SK-N-SH treated with all-trans-retinoic acid at 6 μM for 48 hours (cell line): ENCODE data around the gene WDR37.

Source experiments
- ATAC-seq: fragments of 200-7000 bp; cut with Tn5 transposase; 3 replicates; pipeline ENCODE4 v1.9.1; 2020; ENCODE audit warnings: mild to moderate bottlenecking, moderate library complexity
- ARNTL ChIP-seq: fragments of 450-650 bp; formaldehyde crosslinking; IDR thresholded peaks from 2 replicates; pipeline ENCODE4 v1.5.0; 2020; ENCODE audit warnings: low read depth, mild to moderate bottlenecking, moderate library complexity, borderline replicate concordance
- BACH2 ChIP-seq: fragments of 250-450 bp; sonication (Bioruptor Pico); IDR thresholded peaks from 2 replicates; pipeline ENCODE4 v1.9.0; 2021; ENCODE audit warnings: mild to moderate bottlenecking, borderline replicate concordance
- CREB5 ChIP-seq: fragments of 250-450 bp; sonication (Bioruptor Pico); IDR thresholded peaks from 2 replicates; pipeline ENCODE4 v1.5.1; 2020; ENCODE audit warnings: low read depth, mild to moderate bottlenecking, moderate library complexity
- CSDC2 ChIP-seq: fragments of 250-450 bp; sonication (Bioruptor Pico); IDR thresholded peaks from 2 replicates; pipeline ENCODE4 v1.5.0; 2020; ENCODE audit warnings: mild to moderate bottlenecking, moderate library complexity
- ESRRG ChIP-seq: fragments of 250-450 bp; sonication (Bioruptor Pico); IDR thresholded peaks from 2 replicates; pipeline ENCODE4 v1.6.1; 2021; ENCODE audit warnings: mild to moderate bottlenecking
- GLIS3 ChIP-seq: fragments of 250-450 bp; sonication (Bioruptor Pico); IDR thresholded peaks from 2 replicates; pipeline ENCODE4 v1.5.0; 2020; ENCODE audit warnings: mild to moderate bottlenecking, moderate library complexity
- ISL1 ChIP-seq: fragments of 250-450 bp; sonication (Bioruptor Pico); IDR thresholded peaks from 2 replicates; pipeline ENCODE4 v2.1.2; 2022; ENCODE audit warnings: mild to moderate bottlenecking, moderate library complexity
- PPARA ChIP-seq: fragments of 250-450 bp; sonication (Bioruptor Pico); IDR thresholded peaks from 2 replicates; pipeline ENCODE4 v1.5.0; 2020; ENCODE audit warnings: mild to moderate bottlenecking, borderline replicate concordance
- RARB ChIP-seq: fragments of 250-450 bp; sonication (Bioruptor Pico); IDR thresholded peaks from 2 replicates; pipeline ENCODE4 v1.8.0; 2021; ENCODE audit warnings: mild to moderate bottlenecking, moderate library complexity
- SNAI2 ChIP-seq: fragments of 250-450 bp; sonication (Bioruptor Pico); IDR thresholded peaks from 2 replicates; pipeline ENCODE4 v1.5.0; 2020; ENCODE audit warnings: mild to moderate bottlenecking, moderate library complexity
- TCF4 ChIP-seq: fragments of 250-450 bp; sonication (Bioruptor Pico); IDR thresholded peaks from 2 replicates; pipeline ENCODE4 v1.8.0; 2021; ENCODE audit warnings: mild to moderate bottlenecking, moderate library complexity, borderline replicate concordance
- TOX ChIP-seq: fragments of 250-450 bp; sonication (Bioruptor Pico); IDR thresholded peaks from 2 replicates; pipeline ENCODE4 v1.8.0; 2021; ENCODE audit warnings: mild to moderate bottlenecking, moderate library complexity, borderline replicate concordance
- ZC3H10 ChIP-seq: fragments of 250-450 bp; sonication (Bioruptor Pico); IDR thresholded peaks from 2 replicates; pipeline ENCODE4 v1.5.1; 2021; ENCODE audit warnings: mild to moderate bottlenecking, moderate library complexity
- ZFP3 ChIP-seq: fragments of 250-450 bp; sonication (Bioruptor Pico); IDR thresholded peaks from 2 replicates; pipeline ENCODE4 v1.5.0; 2020; ENCODE audit warnings: mild to moderate bottlenecking, moderate library complexity
- ZFP30 ChIP-seq: fragments of 450-650 bp; formaldehyde crosslinking; IDR thresholded peaks from 2 replicates; pipeline ENCODE4 v1.5.0; 2022; ENCODE audit warnings: mild to moderate bottlenecking, moderate library complexity
- ZNF565 ChIP-seq: fragments of 450-650 bp; formaldehyde crosslinking; conservative IDR thresholded peaks from 2 replicates; pipeline ENCODE4 v1.5.0; 2020; ENCODE audit warnings: low read depth, mild to moderate bottlenecking, moderate library complexity
- ZNF70 ChIP-seq: fragments of 450-650 bp; formaldehyde crosslinking; IDR thresholded peaks from 2 replicates; pipeline ENCODE4 v1.5.0; 2020; ENCODE audit warnings: mild to moderate bottlenecking, moderate library complexity
- ZNF8 ChIP-seq: fragments of 450-650 bp; formaldehyde crosslinking; IDR thresholded peaks from 2 replicates; pipeline ENCODE4 v1.5.0; 2020; ENCODE audit warnings: mild to moderate bottlenecking, moderate library complexity
- TF ChIP-seq, protein P1 (sequence below): fragments of 250-450 bp; sonication (Bioruptor Pico); IDR thresholded peaks from 2 replicates; pipeline ENCODE4 v1.5.1; 2021; ENCODE audit warnings: mild to moderate bottlenecking, moderate library complexity
- TF ChIP-seq, protein P2 (sequence below): fragments of 250-450 bp; sonication (Bioruptor Pico); IDR thresholded peaks from 2 replicates; pipeline ENCODE4 v1.5.0; 2020; ENCODE audit warnings: mild to moderate bottlenecking, moderate library complexity
- TF ChIP-seq, protein P3 (sequence below): fragments of 250-450 bp; sonication (Bioruptor Pico); IDR thresholded peaks from 2 replicates; pipeline ENCODE4 v1.8.0; 2021; ENCODE audit warnings: low read depth, mild to moderate bottlenecking, moderate library complexity, borderline replicate concordance
- TF ChIP-seq, protein P4 (sequence below): fragments of 250-450 bp; sonication (Bioruptor Pico); IDR thresholded peaks from 2 replicates; pipeline ENCODE4 v1.8.0; 2020; ENCODE audit warnings: mild to moderate bottlenecking, moderate library complexity, borderline replicate concordance

The WDR37 gene

GRCh38 chr10:1142596-1142995, 86.4 kb downstream of the WDR37 start:
- no peak for TF ChIP-seq ZFP30 (CRISPR knock-in tag)
- TF ChIP-seq CREB5 (CRISPR knock-in tag) = no peak
- TF ChIP-seq ZNF565 (CRISPR knock-in tag) = no peak
- no peak for TF ChIP-seq CSDC2
- TF ChIP-seq, protein P1, sequence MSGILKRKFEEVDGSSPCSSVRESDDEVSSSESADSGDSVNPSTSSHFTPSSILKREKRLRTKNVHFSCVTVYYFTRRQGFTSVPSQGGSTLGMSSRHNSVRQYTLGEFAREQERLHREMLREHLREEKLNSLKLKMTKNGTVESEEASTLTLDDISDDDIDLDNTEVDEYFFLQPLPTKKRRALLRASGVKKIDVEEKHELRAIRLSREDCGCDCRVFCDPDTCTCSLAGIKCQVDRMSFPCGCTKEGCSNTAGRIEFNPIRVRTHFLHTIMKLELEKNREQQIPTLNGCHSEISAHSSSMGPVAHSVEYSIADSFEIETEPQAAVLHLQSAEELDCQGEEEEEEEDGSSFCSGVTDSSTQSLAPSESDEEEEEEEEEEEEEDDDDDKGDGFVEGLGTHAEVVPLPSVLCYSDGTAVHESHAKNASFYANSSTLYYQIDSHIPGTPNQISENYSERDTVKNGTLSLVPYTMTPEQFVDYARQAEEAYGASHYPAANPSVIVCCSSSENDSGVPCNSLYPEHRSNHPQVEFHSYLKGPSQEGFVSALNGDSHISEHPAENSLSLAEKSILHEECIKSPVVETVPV (CRISPR knock-in tag) = no peak
- TF ChIP-seq ISL1 (CRISPR knock-in tag) = no peak
- TF ChIP-seq, all 23 proteins: peak for 0
- no peak for ATAC-seq

GRCh38 chr10:1147810-1148209, 91.6 kb downstream of the WDR37 start:
- no peak for ATAC-seq
- TF ChIP-seq, protein P2, sequence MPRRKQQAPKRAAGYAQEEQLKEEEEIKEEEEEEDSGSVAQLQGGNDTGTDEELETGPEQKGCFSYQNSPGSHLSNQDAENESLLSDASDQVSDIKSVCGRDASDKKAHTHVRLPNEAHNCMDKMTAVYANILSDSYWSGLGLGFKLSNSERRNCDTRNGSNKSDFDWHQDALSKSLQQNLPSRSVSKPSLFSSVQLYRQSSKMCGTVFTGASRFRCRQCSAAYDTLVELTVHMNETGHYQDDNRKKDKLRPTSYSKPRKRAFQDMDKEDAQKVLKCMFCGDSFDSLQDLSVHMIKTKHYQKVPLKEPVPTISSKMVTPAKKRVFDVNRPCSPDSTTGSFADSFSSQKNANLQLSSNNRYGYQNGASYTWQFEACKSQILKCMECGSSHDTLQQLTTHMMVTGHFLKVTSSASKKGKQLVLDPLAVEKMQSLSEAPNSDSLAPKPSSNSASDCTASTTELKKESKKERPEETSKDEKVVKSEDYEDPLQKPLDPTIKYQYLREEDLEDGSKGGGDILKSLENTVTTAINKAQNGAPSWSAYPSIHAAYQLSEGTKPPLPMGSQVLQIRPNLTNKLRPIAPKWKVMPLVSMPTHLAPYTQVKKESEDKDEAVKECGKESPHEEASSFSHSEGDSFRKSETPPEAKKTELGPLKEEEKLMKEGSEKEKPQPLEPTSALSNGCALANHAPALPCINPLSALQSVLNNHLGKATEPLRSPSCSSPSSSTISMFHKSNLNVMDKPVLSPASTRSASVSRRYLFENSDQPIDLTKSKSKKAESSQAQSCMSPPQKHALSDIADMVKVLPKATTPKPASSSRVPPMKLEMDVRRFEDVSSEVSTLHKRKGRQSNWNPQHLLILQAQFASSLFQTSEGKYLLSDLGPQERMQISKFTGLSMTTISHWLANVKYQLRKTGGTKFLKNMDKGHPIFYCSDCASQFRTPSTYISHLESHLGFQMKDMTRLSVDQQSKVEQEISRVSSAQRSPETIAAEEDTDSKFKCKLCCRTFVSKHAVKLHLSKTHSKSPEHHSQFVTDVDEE = no peak
- TF ChIP-seq GLIS3 (no peak), ZNF8 (CRISPR knock-in tag) (no peak), RARB (CRISPR knock-in tag) (no peak), TCF4 (CRISPR knock-in tag) (no peak), ZNF565 (CRISPR knock-in tag) (no peak), BACH2 (CRISPR knock-in tag) (no peak), CREB5 (CRISPR knock-in tag) (no peak), ARNTL (CRISPR knock-in tag) (no peak), ZNF70 (CRISPR knock-in tag) (no peak), TOX (CRISPR knock-in tag) (no peak), PPARA (CRISPR knock-in tag) (no peak), ZFP3 (CRISPR knock-in tag) (no peak), ISL1 (CRISPR knock-in tag) (no peak)
- TF ChIP-seq, protein P3, sequence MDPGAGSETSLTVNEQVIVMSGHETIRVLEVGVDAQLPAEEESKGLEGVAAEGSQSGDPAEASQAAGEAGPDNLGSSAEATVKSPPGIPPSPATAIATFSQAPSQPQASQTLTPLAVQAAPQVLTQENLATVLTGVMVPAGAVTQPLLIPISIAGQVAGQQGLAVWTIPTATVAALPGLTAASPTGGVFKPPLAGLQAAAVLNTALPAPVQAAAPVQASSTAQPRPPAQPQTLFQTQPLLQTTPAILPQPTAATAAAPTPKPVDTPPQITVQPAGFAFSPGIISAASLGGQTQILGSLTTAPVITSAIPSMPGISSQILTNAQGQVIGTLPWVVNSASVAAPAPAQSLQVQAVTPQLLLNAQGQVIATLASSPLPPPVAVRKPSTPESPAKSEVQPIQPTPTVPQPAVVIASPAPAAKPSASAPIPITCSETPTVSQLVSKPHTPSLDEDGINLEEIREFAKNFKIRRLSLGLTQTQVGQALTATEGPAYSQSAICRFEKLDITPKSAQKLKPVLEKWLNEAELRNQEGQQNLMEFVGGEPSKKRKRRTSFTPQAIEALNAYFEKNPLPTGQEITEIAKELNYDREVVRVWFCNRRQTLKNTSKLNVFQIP (CRISPR knock-in tag) = no peak

DNA sequence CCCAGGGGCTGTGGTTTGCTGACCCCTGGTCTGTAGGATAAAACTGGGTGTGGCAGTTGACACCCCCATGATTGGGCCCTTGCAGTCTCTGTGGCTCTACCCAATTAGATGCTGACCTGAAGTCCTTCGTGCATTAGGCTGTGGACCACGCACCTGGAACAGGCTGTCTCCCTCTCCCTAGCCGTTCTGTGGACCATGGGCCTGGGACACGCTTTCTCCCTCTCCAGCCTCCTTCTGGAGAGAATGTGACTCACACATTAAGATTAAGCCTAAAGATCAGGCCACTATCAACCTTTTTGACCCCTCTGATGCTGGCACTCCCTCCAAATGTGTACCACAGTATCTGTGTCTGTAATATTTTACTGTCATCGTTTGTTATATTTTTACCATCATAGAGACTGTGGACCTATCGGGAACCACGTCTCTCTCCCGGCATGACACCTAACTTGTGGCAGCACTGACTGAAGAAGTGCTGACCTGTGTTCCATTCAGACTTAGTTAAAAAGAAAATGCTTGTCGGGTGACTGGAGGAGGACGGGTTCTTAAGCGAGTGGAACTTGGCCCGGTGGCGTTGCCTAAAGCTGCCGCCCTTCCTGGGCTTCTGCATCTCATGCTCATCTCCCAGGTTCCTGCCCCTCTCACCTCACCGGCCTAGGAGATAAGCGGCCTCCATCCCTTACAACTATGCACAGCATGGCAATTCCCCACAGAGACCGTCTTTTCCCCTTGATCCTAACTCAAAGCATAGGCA, 92.8 kb downstream of the WDR37 start:
- no peak for ATAC-seq
- TF ChIP-seq, protein P4, sequence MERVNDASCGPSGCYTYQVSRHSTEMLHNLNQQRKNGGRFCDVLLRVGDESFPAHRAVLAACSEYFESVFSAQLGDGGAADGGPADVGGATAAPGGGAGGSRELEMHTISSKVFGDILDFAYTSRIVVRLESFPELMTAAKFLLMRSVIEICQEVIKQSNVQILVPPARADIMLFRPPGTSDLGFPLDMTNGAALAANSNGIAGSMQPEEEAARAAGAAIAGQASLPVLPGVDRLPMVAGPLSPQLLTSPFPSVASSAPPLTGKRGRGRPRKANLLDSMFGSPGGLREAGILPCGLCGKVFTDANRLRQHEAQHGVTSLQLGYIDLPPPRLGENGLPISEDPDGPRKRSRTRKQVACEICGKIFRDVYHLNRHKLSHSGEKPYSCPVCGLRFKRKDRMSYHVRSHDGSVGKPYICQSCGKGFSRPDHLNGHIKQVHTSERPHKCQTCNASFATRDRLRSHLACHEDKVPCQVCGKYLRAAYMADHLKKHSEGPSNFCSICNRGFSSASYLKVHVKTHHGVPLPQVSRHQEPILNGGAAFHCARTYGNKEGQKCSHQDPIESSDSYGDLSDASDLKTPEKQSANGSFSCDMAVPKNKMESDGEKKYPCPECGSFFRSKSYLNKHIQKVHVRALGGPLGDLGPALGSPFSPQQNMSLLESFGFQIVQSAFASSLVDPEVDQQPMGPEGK (CRISPR knock-in tag) = no peak
- no peak for TF ChIP-seq ESRRG (CRISPR knock-in tag)
- no peak for TF ChIP-seq BACH2 (CRISPR knock-in tag)
- no peak for TF ChIP-seq TOX (CRISPR knock-in tag)
- TF ChIP-seq ARNTL (CRISPR knock-in tag) = no peak
- TF ChIP-seq SNAI2 (CRISPR knock-in tag) = no peak
- no peak for TF ChIP-seq GLIS3
- no peak for TF ChIP-seq CREB5 (CRISPR knock-in tag)
- TF ChIP-seq ZC3H10 (CRISPR knock-in tag) = no peak
